Measurements from ENCODE around the gene ZNF862. TPM values are rescaled to one million over a fixed set of nuclear protein-coding genes. Genes with fewer than 3 reads are reported as not detected.
A peak's percentile ranks its signal among the peaks of the same experiment; 100 is the strongest.

ZNF862 gene
- total and polyA plus RNA-seq, 2 experiments from 2014 or later: 0.94 to 2.3 TPM

DNA sequence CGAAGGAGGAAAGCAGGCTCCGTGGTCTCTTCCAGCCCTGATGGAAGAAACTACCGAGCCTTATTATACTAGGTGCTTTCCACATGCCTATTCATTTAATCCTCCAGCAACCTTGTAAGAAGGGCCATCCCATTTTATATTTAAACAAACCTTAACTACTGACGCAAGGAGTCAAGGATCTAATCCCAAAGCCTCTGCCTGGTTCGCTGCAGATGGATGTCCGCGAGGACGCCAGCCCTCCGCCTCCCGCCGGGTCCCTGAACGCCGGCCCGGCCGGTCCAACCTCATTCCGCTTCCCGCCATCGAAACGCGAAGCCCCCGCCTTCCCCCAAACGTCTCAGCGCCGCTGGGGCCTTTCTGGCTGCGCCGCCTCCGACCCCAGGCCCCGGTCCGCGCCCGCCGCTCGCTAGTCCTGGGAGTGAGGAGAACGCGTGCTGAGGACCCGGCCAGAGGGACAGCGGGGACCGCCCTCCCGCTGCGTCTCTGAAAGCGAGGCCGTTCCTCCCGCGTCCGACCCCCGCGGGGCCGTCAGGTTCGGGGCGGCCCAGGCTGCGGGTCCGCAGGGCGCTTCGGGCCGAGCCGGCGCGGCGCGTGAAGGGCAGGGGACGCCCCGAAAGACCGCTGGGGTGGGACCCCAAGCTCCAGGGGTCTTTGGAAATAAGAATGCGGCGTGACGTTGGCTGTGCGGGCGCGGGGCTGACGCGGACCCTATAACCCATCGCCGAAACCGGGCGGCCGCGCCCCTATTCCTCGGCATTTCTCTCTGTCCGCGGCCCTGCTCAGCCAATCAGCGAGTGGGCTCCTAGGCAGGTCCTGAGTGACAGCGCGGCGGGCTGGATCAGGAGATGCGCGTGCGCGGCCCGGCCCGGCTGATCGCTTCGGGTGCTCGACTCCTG, 35.1 kb downstream of the ZNF862 start, which contains the start of gene ATP6V0E2:
ATP6V0E2 (plus strand) TSS at position 896 of the 896 bp plus-strand sequence. CDS start 97 bp downstream, outside the sequence.
- no peaks in the 10 kb centered on the region for H3K36me3 Mint-ChIP-seq (ENCODE audit: low read depth)
- no peaks in the 10 kb centered on the region for H3K9me3 Mint-ChIP-seq
- peaks cover 14% of the 10 kb centered on the region; the same call in 2 of the 3 replicates for H3K4me1 Mint-ChIP-seq
- Histone ChIP-seq H3K27me3 (ENCODE audit: insufficient read depth) (peaks cover 24% of the 10 kb centered on the region), H3F3A (replicated peaks; ENCODE audit: low read depth) (peaks cover 11% of the 10 kb centered on the region; the same call in 1 of the 2 replicates), H3K4me1 (ENCODE audit: insufficient read depth) (peaks cover 6% of the 10 kb centered on the region; the same call in 1 of the 2 replicates), H3K4me3 (peak within 1 kb of the TSS; percentile 83), H2AFZ (peak within 1 kb of the TSS; percentile 99), H3K27ac (ENCODE audit: low read depth) (no peak within 1 kb of the TSS), H3K79me2 (replicated peaks; ENCODE audit: insufficient read depth) (no peaks in the 10 kb centered on the region), H3K4me2 (peak within 1 kb of the TSS; percentile 79), H3K9me2 (ENCODE audit: insufficient read depth) (no peaks in the 10 kb centered on the region), H3K36me3 (ENCODE audit: insufficient read depth) (no peaks in the 10 kb centered on the region), H4K20me1 (replicated peaks; ENCODE audit: insufficient read depth) (0 out of 2 replicates have a peak, but pooled peaks cover 4% of the 10 kb centered on the region)
- TF ChIP-seq REST (IDR thresholded peaks at IDR 0.05; ENCODE audit: unreplicated experiment) (no peak), ZNF331 (CRISPR knock-in tag; IDR thresholded peaks at IDR 0.05; ENCODE audit: low read depth) (no peak), ZNF114 (CRISPR knock-in tag; IDR thresholded peaks at IDR 0.05) (no peak), JUNB (IDR thresholded peaks at IDR 0.05; ENCODE audit: unreplicated experiment) (no peak), CREB1 (CRISPR knock-in tag; IDR thresholded peaks at IDR 0.05; ENCODE audit: low read depth) (peak; percentile 26), NANOG (IDR thresholded peaks at IDR 0.05; ENCODE audit: borderline replicate concordance) (no peak), ETS1 (IDR thresholded peaks at IDR 0.05) (no peak), STAT1 (IDR thresholded peaks at IDR 0.05; ENCODE audit: unreplicated experiment) (no peak), EZH2 (IDR thresholded peaks at IDR 0.05; ENCODE audit: low read depth, unreplicated experiment) (peak; percentile 7)
- ATAC-seq: peak; percentile 90
- no peak within 1 kb of the TSS for H3K27ac Mint-ChIP-seq
- peaks cover 13% of the 10 kb centered on the region for H3K27me3 Mint-ChIP-seq (ENCODE audit: insufficient read depth, low read depth, poor library complexity)
- peak within 1 kb of the TSS; percentile 74 for H3K4me3 Mint-ChIP-seq
- DNase-seq (ENCODE audit: low spot score): peak; percentile 97
